AG20443 (cell line): Measurements from ENCODE around the gene LPIN2.
A peak's percentile ranks its signal among the peaks of the same experiment; 100 is the strongest.
"Not testable (repeated sequence)": the region's sequence is repeated elsewhere in the genome, so short reads cannot be mapped to it uniquely, and the experiment has no call there.

ENCODE experiments used
- DNase-seq: peaks from one replicate; pipeline ENCODE4 v3.0.0; 2012; ENCODE audit warnings: low spot score, mixed read lengths

The LPIN2 gene

DNA sequence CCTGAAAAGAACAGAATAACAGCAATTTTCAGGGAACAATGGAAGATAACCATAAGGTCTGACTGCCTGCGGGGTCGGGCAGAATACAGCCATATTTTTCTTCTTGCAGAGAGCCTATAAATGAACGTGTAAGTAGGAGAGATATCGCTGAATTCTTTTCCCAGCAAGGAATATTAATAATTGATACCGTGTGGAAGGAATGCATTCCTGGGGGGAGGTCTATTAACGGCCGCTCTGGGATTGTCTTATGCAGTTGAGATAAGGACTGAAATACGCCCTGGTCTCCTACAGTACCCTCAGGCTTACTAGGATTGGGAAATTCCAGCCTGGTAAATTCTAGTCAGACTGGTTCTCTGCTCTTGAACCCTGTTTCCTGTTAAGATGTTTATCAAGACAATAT is 9.2 kb downstream of the LPIN2 start:
- not testable (repeated sequence) for DNase-seq

DNA sequence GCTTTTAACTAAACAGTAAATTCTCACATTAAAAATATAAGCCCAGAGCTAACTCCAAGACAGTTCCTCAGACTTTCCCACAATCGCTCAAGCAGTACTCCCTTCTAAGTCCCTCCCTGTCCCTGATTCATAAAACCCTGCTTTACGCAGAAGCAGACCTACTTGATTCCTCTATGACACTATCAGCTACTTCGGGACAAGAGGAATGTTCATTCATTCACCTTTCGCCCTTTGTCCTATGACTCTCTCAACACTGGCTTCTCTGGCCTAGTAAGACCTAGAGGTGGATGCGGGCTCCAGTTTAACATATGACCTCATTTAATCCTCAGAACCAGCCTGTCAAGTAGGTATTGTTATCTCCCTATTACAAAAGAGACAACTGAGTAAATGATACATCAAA is 10.2 kb downstream of the LPIN2 start:
- no peak for DNase-seq

DNA sequence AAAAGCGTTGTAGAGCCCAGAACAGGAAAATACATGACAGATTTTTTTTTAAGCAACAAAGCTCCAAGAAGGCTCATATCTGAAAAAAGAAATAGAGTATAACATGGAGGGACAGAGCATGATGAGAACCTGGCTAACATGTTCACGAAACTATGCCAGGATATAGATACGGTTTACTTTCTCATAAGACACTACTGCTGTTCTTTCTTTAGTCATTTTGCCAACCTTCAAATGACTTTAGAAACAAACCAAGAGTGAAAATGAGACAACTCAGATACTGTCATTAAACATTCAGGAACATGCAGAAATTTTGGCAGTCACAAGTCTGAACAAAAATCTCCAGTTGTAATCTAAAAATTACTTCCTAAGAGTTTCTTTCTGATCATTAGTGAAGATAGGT is 14.3 kb downstream of the LPIN2 start:
- no peak for DNase-seq

DNA sequence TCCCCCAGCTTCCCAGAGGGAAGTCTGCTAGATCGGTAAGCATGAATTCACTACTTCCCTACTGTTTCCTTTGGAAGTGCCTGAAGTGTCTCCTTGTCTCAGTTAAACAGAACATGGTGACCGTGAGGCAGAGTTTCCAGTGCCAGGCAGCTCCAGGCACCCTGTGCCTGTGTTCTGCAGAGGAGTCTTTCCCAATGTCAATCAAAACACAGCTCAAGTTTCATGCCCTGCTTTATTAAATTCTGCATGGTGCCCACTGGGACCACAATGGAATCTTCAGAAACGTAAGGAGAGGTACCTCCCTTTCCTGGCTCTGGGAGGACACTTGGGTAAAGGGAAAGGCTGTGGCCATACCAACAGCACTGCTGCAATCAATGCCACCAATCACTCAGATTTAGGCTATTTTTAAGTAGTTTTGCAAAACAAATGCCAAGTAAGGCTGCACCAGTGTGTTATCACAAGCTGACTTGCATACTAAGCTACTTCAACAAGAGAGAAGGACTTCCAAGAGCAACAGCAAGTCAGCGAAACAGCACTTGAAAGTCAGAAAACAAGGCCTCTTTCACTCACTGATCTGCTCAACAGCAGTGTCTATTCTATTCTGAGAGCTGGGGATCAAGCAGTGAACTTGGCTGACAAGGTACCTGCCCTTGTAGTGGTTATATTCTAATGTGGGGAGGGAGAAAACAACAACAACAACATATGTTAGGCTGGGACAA is 14.9 kb downstream of the LPIN2 start:
- DNase-seq = no peak

DNA sequence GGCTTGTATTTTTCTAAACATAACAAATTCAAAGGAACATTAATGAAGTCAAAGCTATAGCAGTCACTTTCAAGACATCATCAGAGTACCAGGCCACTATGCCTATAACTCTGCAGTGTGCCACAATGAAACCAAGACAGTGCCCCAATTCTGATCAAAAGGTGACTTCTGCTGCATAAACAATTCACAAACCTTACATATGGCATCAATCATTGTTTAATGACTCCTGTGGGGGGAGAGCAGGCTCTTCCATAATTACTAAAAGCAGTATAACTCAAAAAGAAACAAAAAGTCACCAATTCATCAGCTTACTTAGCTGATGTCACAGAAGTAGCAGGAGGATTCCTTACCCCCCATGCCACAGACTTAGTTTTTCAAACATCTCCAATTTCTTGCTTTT is 15.5 kb downstream of the LPIN2 start:
- DNase-seq = no peak

DNA sequence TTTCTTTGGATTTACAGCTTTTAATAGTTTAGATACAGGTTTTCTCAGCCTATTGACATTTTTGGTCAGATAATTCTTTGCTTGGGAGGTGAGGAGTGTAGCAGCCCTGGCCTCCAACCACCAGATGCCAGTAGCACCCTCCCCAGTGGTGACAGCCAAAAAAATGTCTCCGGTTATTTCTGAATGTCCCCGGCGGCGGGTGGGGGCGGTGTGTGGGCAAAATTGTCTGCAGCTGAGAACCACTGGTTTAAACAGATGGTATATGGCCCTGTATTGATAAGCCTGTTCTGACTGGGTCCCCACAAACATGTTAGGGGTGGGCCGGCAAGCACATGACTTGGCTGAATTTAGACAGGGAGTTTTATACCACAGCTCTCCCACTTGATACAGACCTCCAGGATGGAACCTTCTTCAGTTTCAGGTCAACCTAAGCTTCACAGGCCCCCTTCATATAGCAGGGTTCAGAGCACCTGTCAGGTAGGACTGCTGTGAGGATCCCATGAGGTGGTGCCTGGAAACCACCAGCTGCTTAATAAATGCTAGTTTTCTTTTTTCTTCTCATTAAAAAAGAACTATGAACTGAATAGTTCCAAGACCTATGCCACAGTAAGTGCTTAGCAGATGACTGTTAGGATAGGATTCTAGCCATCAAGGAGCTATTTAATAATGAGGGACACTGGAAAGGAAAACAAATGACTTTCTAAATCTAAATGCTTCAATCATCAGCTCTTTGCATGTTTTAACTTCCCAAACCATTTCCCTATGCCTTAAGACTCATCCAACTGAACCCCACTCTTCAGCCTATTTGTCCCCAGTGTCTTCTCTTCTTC is 18.1 kb downstream of the LPIN2 start:
- peak; percentile 23 for DNase-seq

DNA sequence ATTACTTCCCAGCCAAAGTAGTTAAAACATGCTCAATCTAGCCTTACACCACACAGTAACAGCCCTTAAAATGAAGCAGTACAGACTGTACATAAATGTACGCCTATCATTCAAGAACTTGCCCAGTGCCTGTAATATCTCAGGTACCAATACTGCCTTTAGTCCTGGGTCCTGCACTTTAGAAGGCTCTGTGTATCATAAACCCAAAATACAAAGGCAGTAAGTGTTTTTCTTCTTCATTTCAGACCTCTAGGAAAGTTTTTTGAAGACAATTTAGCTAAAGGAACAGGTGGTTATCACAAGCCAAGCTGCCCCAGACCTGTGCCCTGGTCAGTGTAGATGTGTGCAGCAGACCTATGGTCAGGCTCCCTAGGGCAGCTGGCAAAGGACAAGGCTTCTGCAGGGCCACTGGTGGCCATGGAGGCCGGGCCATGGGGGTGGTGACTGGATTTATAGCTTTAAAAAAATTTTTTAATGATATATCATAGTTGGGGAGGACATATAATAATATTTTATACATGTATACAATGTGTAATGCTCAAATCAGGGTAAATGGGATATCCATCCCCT is 18.8 kb downstream of the LPIN2 start:
- DNase-seq = no peak

DNA sequence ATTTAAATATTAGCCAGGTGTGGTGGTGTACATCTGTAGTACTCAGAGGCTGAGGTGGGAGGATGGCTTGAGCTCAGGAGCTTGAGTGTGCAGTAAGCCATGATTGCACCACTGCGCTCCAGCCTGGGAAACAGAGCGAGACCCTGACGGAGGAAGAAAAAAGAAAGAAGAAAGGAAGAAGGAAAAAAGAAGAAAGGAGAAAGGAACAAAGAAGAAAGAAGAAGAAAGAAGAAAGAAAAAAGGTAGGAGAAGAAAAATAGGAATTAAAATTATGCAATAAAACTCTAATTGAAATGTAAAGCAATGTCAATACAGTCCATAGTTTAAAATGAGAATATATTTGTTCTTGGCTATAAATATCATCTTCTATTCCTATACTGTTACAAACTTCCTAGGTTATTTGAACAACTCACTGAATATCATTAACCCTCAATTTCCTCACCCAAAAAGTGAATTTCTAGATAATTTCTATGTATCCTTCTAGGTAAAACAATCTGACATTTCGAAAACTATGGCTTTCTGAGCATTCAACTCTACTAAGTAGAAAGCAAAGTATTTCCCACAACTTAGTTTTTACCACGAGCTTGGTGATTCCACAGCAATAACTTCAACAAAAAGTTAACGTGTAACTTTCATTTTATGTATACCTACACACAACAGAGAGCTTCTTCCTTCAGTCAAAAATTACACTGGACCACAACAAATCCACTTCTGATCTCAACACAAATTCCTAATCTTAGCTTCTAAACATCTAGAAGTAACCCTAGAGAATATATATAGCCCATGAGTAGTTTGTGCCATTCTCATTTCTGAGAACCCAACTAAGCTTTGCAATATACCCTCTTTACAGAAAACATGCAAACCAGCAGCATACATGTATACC is 19.7 kb downstream of the LPIN2 start:
- no peak for DNase-seq

DNA sequence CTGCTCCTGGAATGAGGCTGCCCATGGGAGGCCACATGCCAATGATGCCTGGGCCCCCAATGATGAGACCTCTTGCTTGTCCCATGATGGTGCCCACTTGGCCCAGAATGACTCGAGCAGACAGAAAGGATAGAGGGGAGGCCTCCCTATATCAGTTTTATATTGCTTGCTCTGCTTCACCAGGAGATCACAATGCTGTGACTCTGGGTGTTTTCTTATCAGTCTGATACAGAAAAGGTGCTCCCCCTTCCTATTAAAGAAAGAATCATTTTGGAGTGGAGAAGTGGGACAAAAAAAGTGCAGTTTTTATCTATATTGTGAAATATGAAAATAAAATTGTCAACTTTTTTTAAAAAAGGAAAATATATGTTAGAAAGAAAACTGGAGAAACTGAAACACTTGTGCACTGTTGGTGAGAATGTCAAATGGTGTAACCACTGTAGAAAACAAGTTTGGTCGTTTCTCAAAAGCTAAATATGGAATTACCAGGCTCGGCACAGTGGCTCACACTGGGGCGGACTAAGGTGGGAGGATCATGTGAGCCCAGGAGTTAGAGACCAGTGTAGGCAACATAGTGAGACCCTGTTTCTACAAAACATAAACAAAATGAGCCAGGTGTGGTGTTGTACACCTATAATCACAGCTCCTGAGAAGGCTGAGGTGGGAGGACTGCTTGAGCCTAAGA is 21.8 kb downstream of the LPIN2 start:
- DNase-seq = no peak

DNA sequence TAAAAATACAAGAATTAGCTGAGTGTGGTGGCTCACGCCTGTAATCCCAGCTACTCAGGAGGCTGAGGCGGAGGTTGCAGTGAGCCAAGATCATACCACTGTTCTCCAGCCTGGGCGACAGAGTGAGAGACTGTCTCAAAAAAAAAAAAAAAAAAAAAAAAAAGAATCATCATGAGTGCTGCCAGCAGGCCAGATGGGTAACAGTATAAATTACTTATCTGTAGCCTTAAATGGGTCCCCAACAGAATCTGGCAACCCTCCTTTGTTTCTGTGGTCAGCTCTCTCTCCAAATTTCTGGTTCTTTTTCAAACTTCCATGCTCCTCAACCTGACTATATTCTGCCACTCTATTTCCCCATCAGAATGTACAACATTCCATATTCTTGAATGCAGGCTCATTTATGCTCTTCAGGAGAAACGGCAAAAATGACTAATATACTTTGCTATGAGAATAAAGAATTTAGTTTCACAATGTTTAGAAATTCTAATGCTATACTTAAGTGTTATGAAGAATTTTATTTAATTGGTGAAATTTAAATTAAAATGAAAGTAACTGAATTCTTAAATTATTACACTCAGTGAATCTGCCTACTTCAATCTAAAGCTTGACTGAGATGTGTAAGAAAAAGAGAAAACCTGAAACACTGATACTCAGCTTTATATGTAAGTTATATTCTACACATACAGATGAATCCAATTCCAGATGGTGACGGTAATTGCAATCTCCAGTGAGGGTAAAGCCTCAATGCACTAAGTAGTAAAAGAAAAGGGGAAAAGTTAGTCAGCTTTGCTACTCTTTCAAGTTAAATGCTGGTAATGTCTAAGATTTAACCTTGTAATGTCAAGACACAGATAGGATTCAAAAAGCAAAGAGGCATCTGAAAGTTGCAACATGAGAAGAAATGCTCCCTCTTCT is 24.8 kb downstream of the LPIN2 start:
- DNase-seq = peak; percentile 62

DNA sequence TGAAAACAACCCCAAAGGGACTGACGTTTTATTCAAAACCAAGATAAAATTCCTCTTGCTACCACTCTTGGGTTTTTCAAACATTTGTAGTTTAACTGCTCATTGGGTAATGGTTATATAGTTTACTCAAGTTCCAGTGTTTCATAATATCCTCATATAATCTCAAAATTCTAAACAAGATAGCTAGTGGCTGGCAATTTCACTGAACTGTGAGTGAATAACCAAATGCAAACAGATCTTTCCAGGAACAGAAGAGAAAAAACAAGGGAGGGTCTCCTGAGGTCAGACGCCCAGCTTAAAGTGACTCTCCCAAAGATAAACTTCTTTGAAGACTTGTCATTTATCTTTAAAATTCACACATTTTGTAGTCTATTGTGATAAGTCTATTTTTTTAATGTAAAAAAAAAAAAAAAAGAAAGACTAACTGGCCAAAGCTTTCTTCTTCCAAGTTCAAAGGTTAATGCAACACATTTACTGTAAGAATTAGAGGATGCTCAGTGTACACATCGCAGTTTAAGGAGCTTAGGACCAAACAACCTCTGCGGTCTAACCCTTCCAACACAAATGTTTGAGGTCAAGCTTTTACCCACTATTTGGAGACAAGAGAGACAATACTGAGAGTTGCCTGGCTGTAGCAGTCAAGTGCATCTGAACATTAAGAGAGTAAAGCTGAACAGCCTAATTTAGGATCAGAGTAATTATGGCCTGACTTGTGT is 26.6 kb downstream of the LPIN2 start:
- no peak for DNase-seq

DNA sequence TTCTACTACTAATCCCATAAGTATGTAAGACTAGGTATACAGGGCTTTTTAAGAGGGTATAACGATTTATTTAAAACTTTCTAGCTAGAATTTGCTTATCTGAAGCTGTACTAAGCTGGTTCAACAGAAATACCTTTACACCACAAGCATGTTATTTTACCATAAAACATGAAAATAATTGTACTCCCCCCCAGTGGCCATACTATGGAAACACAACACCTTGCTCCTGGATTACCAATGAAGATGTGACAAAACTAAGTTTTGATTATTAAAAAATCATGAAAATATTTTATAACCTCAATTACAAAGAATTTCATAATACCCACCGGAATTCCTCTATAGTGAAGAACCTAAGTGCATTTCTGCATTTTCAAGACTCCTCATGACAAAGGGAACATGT is 27.3 kb downstream of the LPIN2 start:
- DNase-seq = no peak

DNA sequence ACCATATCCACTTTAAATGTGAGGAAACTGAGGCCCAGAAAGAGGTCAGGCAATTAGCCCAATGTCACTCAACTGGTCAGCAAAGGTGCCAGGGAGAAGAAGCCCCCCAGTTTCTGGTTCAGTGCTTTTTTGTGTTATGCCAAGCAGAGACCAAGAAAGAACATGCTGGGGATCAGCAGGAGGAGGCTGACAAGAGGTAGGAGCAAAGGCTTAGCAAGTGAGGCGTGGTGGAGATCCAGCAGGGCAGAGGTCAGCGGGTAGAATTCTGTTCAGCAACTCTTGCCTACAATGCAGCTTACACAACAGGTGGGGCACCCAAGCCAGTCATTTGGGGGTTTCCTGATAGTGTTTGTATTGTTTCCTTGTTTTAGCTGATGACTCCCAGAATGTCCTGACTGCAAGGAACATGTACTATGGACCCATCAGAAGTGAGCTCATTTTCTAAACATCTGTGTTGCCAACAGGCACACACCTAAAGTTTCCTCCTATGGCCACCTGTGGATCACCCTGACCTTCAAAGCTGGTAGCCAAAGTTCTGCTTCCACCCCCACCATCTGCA is 28.2 kb downstream of the LPIN2 start:
- no peak for DNase-seq

DNA sequence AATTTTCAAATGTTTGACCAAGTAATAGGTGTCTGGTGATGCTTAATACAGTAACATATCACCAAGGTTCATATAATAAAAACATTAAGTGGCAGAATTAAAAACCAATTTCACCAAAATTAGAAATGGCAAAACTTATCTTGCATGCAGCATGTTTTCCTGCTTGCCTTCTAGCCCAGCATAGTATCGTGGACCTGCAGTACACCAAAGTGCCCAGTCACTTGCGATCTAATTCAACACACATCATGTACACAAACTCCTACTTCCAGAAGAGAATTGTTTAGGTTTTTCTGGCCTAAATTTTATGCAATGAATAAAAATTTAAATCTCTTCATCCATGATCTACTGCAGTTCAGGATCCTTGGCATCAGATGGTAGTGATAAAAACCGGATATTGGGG is 28.9 kb downstream of the LPIN2 start:
- DNase-seq = no peak

DNA sequence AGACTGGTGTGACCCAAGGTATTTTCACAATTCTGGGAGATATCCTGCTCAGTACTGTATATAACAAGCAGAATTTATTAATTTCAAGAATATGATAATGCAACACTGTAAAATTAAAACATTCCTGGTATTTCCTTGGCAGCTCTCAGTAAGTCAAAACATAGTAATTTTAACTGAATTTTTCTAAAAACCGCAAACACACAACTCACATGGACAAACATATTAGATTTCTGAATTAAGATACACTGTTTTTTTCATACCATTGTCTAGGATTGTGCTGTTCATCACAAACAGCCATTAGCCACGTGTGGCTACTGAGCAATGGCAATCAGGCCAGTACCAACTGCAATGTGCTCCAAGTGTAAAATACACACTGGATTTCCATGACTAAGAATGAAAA is 29.6 kb downstream of the LPIN2 start:
- DNase-seq = no peak

DNA sequence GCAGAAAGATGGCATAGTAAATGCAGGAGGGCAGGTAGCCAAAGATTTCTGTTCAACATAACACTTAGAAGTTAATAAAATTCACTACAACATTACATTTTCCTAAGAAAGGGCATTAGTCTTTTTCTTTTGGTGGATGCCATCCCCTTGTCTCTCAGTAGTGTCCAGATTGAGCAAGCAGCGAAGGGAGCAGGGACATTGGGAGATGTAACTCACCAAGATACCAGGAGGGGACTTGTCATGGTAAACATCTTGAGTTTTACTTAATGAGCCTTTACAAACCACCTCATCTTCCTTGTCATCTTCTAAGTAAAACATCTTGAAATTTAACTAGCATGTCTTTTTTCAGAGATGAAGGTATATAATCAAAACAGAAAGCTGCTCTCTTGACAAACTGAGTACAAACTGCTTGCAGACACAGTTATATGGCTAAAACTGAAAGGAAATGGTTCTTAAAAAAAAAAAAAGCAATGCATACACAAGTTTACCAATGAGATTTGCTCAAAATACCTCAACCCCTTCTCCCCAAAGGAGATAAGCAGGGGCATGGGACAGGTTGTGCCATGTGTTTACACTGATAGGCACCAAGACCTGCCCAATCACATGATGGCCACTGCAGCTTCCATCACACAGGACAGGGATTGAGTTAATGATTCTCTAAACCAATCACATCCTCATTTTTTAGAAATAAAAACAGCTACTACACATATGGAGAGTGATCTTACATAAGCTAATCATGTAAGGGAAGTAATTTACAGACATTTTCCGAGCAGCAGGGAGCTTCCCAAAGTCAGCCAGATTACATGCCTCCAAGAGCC is 30.3 kb downstream of the LPIN2 start:
- DNase-seq = no peak

DNA sequence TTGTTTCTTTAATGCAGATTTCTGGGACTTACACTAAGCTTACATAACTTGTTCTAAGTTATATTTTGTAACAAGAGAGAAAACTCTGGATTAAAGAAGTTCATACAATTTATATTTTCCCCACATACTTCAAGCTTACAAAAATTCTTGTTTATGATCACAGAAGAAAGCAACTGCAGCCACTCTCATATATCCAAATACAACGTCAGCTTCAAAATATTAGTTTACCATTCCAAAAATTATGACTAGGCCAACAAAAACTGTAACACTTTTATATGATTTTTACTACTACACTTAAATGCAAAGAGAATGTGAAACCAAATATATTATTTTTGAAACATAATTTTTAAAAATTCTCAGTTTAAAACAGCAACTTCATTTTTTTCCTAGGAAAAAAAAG is 30.9 kb downstream of the LPIN2 start:
- DNase-seq = no peak

DNA sequence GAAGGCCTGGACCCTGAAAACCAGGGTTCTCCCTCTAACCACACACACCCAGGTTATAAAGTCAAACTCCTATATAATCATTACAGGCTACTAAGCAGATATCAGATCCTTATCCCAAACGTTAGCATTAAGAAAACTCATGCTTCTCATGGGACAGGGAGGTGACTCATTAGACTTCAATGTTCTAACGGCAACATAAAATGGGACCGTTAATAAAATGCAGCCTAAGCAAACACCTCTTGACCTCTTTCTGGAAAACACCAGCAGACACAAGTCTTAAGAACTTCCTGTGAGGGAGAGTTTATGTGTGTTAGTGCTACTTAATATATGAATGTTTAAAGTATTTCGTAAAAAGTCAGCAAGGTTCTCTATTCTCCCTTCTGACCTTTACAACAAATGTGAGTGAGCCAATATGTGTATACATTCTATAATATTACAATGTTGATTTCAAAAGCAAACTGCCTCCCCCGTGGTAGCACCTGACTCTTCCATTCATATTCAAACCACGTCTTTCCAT is 31.7 kb downstream of the LPIN2 start:
- DNase-seq = peak; percentile 29
